DND-41 (cell line): ENCODE measurements around the gene CHRM3.

Experiments used
- EZH2 ChIP-seq: IDR thresholded peaks from 3 replicates; pipeline ENCODE4 v1.6.1; 2012; ENCODE audit warnings: borderline replicate concordance, low read depth, mild to moderate bottlenecking, moderate library complexity, low read length, inconsistent platforms; ENCODE audit not compliant: severe bottlenecking
- TF ChIP-seq, protein P1 (sequence below): IDR thresholded peaks from 2 replicates; pipeline ENCODE4 v1.5.1; 2012; ENCODE audit warnings: borderline replicate concordance, low read length, moderate library complexity, mild to moderate bottlenecking; ENCODE audit not compliant: poor library complexity, severe bottlenecking; ENCODE audit errors: extremely low read depth

DNA sequence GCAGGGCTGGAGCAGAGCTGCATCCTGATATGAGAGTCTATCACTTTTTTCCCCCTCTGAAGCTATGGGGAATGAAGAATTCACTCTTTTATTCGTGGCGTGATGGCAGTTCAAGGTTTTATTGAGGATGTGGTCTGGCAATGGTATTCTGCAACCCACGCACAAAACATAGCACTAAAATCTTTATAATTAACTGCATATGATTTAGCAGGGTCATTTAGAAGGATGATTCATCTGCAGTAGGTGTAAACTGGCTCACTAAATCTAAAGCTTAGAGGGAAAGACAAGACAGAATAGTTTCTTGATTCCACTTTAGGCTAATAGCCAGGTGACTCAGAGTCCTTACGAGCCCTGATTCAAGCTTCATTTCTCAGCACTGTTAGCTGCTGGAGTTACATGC is 25.0 kb upstream of the CHRM3 start:
- TF ChIP-seq, protein P1, sequence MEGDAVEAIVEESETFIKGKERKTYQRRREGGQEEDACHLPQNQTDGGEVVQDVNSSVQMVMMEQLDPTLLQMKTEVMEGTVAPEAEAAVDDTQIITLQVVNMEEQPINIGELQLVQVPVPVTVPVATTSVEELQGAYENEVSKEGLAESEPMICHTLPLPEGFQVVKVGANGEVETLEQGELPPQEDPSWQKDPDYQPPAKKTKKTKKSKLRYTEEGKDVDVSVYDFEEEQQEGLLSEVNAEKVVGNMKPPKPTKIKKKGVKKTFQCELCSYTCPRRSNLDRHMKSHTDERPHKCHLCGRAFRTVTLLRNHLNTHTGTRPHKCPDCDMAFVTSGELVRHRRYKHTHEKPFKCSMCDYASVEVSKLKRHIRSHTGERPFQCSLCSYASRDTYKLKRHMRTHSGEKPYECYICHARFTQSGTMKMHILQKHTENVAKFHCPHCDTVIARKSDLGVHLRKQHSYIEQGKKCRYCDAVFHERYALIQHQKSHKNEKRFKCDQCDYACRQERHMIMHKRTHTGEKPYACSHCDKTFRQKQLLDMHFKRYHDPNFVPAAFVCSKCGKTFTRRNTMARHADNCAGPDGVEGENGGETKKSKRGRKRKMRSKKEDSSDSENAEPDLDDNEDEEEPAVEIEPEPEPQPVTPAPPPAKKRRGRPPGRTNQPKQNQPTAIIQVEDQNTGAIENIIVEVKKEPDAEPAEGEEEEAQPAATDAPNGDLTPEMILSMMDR: no peak
- TF ChIP-seq EZH2: no peak
